Measurements from ENCODE around the gene CHURC1. TPM values are rescaled to one million over a fixed set of nuclear protein-coding genes. Genes with fewer than 3 reads are reported as not detected.

The CHURC1 gene
- total RNA-seq, 3 donors from 2014 or later (not counting 1 experiment from before 2014, with no cell fraction given) = 56.1 to 65.5 (median 65.4) TPM

GRCh38 chr14:64871344-64871743 lies 42.9 kb upstream of the CHURC1 start:
- no peaks in the 10 kb centered on the region for H3K36me3 Mint-ChIP-seq
- Histone ChIP-seq H3K27me3 (ENCODE audit: control insufficient read depth, insufficient read depth, low read length) (peaks cover 3% of the 10 kb centered on the region), H3K9me3 (ENCODE audit: control insufficient read depth, insufficient read depth, low read length) (no peaks in the 10 kb centered on the region), H3K27ac (ENCODE audit: low read length) (no peak overlapping the region), H3K4me1 (ENCODE audit: control insufficient read depth, insufficient read depth, low read length) (no peaks in the 10 kb centered on the region), H3K36me3 (ENCODE audit: control insufficient read depth, insufficient read depth, low read length) (no peaks in the 10 kb centered on the region), H3K4me3 (ENCODE audit: low read length) (no peak overlapping the region)
- H3K4me3 Mint-ChIP-seq = no peak overlapping the region
- peaks cover 52 to 58% of the 10 kb centered on the region in 2 donors for H3K27me3 Mint-ChIP-seq (ENCODE audit: low read depth in 2 of 2)
- ATAC-seq (no peak), DNase-seq (no peak)
- H3K27ac Mint-ChIP-seq = no peak overlapping the region
- no peaks in the 10 kb centered on the region for H3K4me1 Mint-ChIP-seq
- H3K9me3 Mint-ChIP-seq = no peaks in the 10 kb centered on the region
- WGBS (ENCODE audit: insufficient coverage) = 81% methylated on average over 2 of the region's 2 CpGs
- intact Hi-C loops (cut with micrococcal nuclease) = no loop called here
- no peak for TF ChIP-seq CTCF (IDR thresholded peaks at IDR 0.05)

DNA sequence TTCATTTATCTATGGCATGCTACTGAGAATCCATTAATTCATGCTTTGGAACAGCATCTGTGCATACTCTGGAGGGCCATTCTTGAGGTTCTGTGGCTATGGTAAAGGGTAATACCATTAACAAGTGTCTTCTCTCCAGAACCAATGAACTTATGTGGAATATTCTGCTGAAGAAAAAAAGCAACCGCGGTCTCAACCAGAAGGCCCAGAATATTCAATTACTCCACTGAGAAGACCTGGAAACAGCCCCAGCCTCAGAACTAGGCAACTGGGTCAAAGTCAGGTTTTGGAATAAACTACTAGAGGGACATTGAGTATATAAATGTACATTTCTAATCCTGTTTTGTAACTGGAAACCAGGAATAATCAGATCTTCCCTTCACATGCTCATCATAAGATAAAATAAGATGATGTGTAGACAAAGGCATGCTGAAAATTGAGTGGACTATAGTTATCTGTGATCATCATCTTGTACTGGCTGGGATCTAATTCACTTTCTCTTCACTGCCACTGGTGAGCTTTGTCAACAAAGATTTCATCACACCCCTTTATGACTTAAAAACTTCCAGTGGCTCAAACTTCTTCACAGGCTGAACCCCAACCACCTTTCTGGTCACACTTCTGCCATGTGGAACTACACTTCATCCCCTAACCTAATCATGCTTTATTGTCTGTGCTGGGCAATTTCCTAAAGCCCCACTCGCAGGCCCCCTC lies 40.6 kb upstream of the CHURC1 start:
- 91% methylated on average over 1 of the region's 3 CpGs for WGBS (ENCODE audit: insufficient coverage)
- Histone ChIP-seq H3K9me3 (ENCODE audit: control insufficient read depth, insufficient read depth, low read length) (no peaks in the 10 kb centered on the region), H3K27ac (ENCODE audit: low read length) (no peak overlapping the region), H3K4me3 (ENCODE audit: low read length) (no peak overlapping the region), H3K36me3 (ENCODE audit: control insufficient read depth, insufficient read depth, low read length) (no peaks in the 10 kb centered on the region), H3K27me3 (ENCODE audit: control insufficient read depth, insufficient read depth, low read length) (peaks cover 15% of the 10 kb centered on the region), H3K4me1 (ENCODE audit: control insufficient read depth, insufficient read depth, low read length) (no peaks in the 10 kb centered on the region)
- Mint-ChIP-seq H3K4me3 (no peak overlapping the region), H3K27me3 (ENCODE audit: low read depth in 2 of 2) (peaks cover 44 to 61% of the 10 kb centered on the region in 2 donors), H3K4me1 (no peaks in the 10 kb centered on the region), H3K9me3 (no peaks in the 10 kb centered on the region), H3K27ac (no peak overlapping the region), H3K36me3 (no peaks in the 10 kb centered on the region)
- no peak for TF ChIP-seq CTCF (IDR thresholded peaks at IDR 0.05)
- DNase-seq (no peak), ATAC-seq (no peak)
- intact Hi-C loops (cut with micrococcal nuclease) = no loop called here

GRCh38 chr14:64875350-64875749 lies 38.9 kb upstream of the CHURC1 start:
- Histone ChIP-seq H3K4me1 (ENCODE audit: control insufficient read depth, insufficient read depth, low read length) (peaks cover 6% of the 10 kb centered on the region), H3K4me3 (ENCODE audit: low read length) (no peak overlapping the region), H3K27ac (ENCODE audit: low read length) (no peak overlapping the region), H3K27me3 (ENCODE audit: control insufficient read depth, insufficient read depth, low read length) (peaks cover 22% of the 10 kb centered on the region), H3K9me3 (ENCODE audit: control insufficient read depth, insufficient read depth, low read length) (no peaks in the 10 kb centered on the region), H3K36me3 (ENCODE audit: control insufficient read depth, insufficient read depth, low read length) (no peaks in the 10 kb centered on the region)
- ATAC-seq (no peak), DNase-seq (no peak)
- TF ChIP-seq CTCF (IDR thresholded peaks at IDR 0.05) = no peak
- Mint-ChIP-seq H3K27me3 (ENCODE audit: low read depth in 2 of 2) (peaks cover 45 to 53% of the 10 kb centered on the region in 2 donors), H3K4me1 (peaks cover 0 to 4% of the 10 kb centered on the region in 2 donors), H3K9me3 (no peaks in the 10 kb centered on the region), H3K4me3 (no peak overlapping the region), H3K36me3 (no peaks in the 10 kb centered on the region), H3K27ac (no peak overlapping the region)
- intact Hi-C loops (cut with micrococcal nuclease) = no loop called here
- WGBS (ENCODE audit: insufficient coverage) = 84% methylated on average over 4 of the region's 4 CpGs

GRCh38 chr14:64877846-64878245 lies 36.4 kb upstream of the CHURC1 start:
- TF ChIP-seq CTCF (IDR thresholded peaks at IDR 0.05) = no peak
- Histone ChIP-seq H3K27me3 (ENCODE audit: control insufficient read depth, insufficient read depth, low read length) (peaks cover 38% of the 10 kb centered on the region), H3K27ac (ENCODE audit: low read length) (no peak overlapping the region), H3K9me3 (ENCODE audit: control insufficient read depth, insufficient read depth, low read length) (no peaks in the 10 kb centered on the region), H3K36me3 (ENCODE audit: control insufficient read depth, insufficient read depth, low read length) (no peaks in the 10 kb centered on the region), H3K4me3 (ENCODE audit: low read length) (no peak overlapping the region), H3K4me1 (ENCODE audit: control insufficient read depth, insufficient read depth, low read length) (peaks cover 10% of the 10 kb centered on the region)
- H3K4me3 Mint-ChIP-seq = no peak overlapping the region
- H3K27ac Mint-ChIP-seq = no peak overlapping the region
- DNase-seq = no peak
- peaks cover 39 to 57% of the 10 kb centered on the region in 2 donors for H3K27me3 Mint-ChIP-seq (ENCODE audit: low read depth in 2 of 2)
- intact Hi-C loops (cut with micrococcal nuclease) = no loop called here
- WGBS (ENCODE audit: insufficient coverage) = 92% methylated on average over 3 of the region's 4 CpGs
- no peak for ATAC-seq
- H3K9me3 Mint-ChIP-seq = no peaks in the 10 kb centered on the region
- H3K4me1 Mint-ChIP-seq = peaks cover 0 to 7% of the 10 kb centered on the region in 2 donors
- H3K36me3 Mint-ChIP-seq = no peaks in the 10 kb centered on the region

Data from natural killer cell (primary cell).